HG03066 (cell line): ENCODE measurements around the gene B3GALT6.
"Not testable (repeated sequence)": the region's sequence is repeated elsewhere in the genome, so short reads cannot be mapped to it uniquely, and the experiment has no call there.

ENCODE experiments used
- ATAC-seq: cut with Tn5 transposase; IDR thresholded peaks from one replicate; pipeline ENCODE4 v1.9.1; 2021; ENCODE audit warnings: low read depth; ENCODE audit not compliant: unreplicated experiment

Gene B3GALT6

GRCh38 chr1:1232208-1232795 lies at the start of gene B3GALT6:
B3GALT6 (plus strand) TSS chr1:1232237; CDS start chr1:1232279, 42 bp downstream.
- peak; percentile 3 for ATAC-seq

- no peak for ATAC-seq
Observed at GRCh38 chr1:1182491-1183220, 49.4 kb upstream of the B3GALT6 start.

- no peak for ATAC-seq
Observed at GRCh38 chr1:1183221-1183747, 48.8 kb upstream of the B3GALT6 start.

- ATAC-seq = no peak
Observed at GRCh38 chr1:1183833-1184775, 47.9 kb upstream of the B3GALT6 start.

GRCh38 chr1:1185101-1185765 lies 46.8 kb upstream of the B3GALT6 start:
- no peak for ATAC-seq

- ATAC-seq = no peak
Observed at GRCh38 chr1:1187938-1188337, 44.1 kb upstream of the B3GALT6 start.

GRCh38 chr1:1189111-1189510 lies 42.9 kb upstream of the B3GALT6 start:
- ATAC-seq = no peak

GRCh38 chr1:1191734-1192133 lies 40.3 kb upstream of the B3GALT6 start:
- ATAC-seq = no peak

- ATAC-seq = no peak
Observed at GRCh38 chr1:1194723-1195122, 37.3 kb upstream of the B3GALT6 start.

- not testable (repeated sequence) for ATAC-seq
Observed at GRCh38 chr1:1195726-1196125, 36.3 kb upstream of the B3GALT6 start.

- no peak for ATAC-seq
Observed at GRCh38 chr1:1196431-1197187, 35.4 kb upstream of the B3GALT6 start.

- no peak for ATAC-seq
Observed at GRCh38 chr1:1197188-1197500, 34.9 kb upstream of the B3GALT6 start.

- no peak for ATAC-seq
Observed at GRCh38 chr1:1197551-1198422, 34.2 kb upstream of the B3GALT6 start.

GRCh38 chr1:1198423-1199140 lies 33.5 kb upstream of the B3GALT6 start:
- no peak for ATAC-seq

- ATAC-seq = no peak
Observed at GRCh38 chr1:1199141-1199960, 32.7 kb upstream of the B3GALT6 start.

GRCh38 chr1:1199961-1200875 lies 31.8 kb upstream of the B3GALT6 start:
- ATAC-seq = no peak
